ENCODE measurements around the gene FAXDC2.

The FAXDC2 gene

GRCh38 chr5:154815025-154815424, 35.4 kb downstream of the FAXDC2 start:
- H3K4me3 ChIP-seq (ENCODE audit: control insufficient read depth in 1 of 7, extremely low read depth in 1 of 7, insufficient read depth in 4 of 7, low read depth in 2 of 7, low read length in 6 of 7), result no peak overlapping the region
- WGBS (ENCODE audit: insufficient coverage), result 98% methylated on average over 11 of the region's 11 CpGs
- CTCF ChIA-PET, result interaction anchor here (1.0 kb wide), 2 partner anchors 122 to 162 kb away, joined by 4 to 5 read pairs; no protein-coding TSS in a partner anchor
- peaks cover 8 to 88% (median 55%) of the 10 kb centered on the region in 4 experiments for H3K36me3 ChIP-seq (ENCODE audit: control insufficient read depth in 4 of 4, insufficient read depth in 4 of 4, low read length in 3 of 4)
- no peaks in the 10 kb centered on the region for H3K9me3 ChIP-seq (ENCODE audit: control extremely low read depth in 1 of 5, control insufficient read depth in 4 of 5, insufficient read depth in 2 of 5, low read depth in 1 of 5, low read length in 4 of 5)
- H3K4me1 ChIP-seq (ENCODE audit: control extremely low read depth in 1 of 4, control insufficient read depth in 4 of 4, insufficient read depth in 4 of 4, low read length in 3 of 4), result peaks cover 0 to 28% (median 18%) of the 10 kb centered on the region in 4 experiments
- DNase-seq, result no peak
- H3K27ac ChIP-seq (ENCODE audit: insufficient read depth in 1 of 2, low read depth in 1 of 2, low read length in 2 of 2, poor library complexity in 1 of 2, severe bottlenecking in 2 of 2), result no peak overlapping the region
- POLR2A ChIA-PET, result no interaction called here
- H3K27me3 ChIP-seq (replicated peaks in 2 of 5; ENCODE audit: control insufficient read depth in 4 of 5, insufficient read depth in 5 of 5, low read length in 4 of 5), result no peaks in the 10 kb centered on the region

- Histone ChIP-seq H3K36me3 (ENCODE audit: control insufficient read depth in 4 of 4, insufficient read depth in 4 of 4, low read length in 3 of 4) (peaks cover 8 to 85% (median 53%) of the 10 kb centered on the region in 4 experiments), H3K4me1 (ENCODE audit: control extremely low read depth in 1 of 4, control insufficient read depth in 4 of 4, insufficient read depth in 4 of 4, low read length in 3 of 4) (peaks cover 0 to 28% (median 18%) of the 10 kb centered on the region in 4 experiments), H3K27me3 (replicated peaks in 2 of 5; ENCODE audit: control insufficient read depth in 4 of 5, insufficient read depth in 5 of 5, low read length in 4 of 5) (no peaks in the 10 kb centered on the region), H3K27ac (ENCODE audit: insufficient read depth in 1 of 2, low read depth in 1 of 2, low read length in 2 of 2, poor library complexity in 1 of 2, severe bottlenecking in 2 of 2) (peak overlapping the region in 1 of 2 experiments; percentile 31), H3K4me3 (ENCODE audit: control insufficient read depth in 1 of 7, extremely low read depth in 1 of 7, insufficient read depth in 4 of 7, low read depth in 2 of 7, low read length in 6 of 7) (peak overlapping the region in 1 of 7 experiments; percentile 2), H3K9me3 (ENCODE audit: control extremely low read depth in 1 of 5, control insufficient read depth in 4 of 5, insufficient read depth in 2 of 5, low read depth in 1 of 5, low read length in 4 of 5) (no peaks in the 10 kb centered on the region)
- DNase-seq, result peak; percentile 29 to 72 (median 61)
- ChIA-PET CTCF (interaction anchor here (0.9 to 7.2 kb wide), 4 partner anchors 14 to 166 kb away, joined by 3 to 49 read pairs (median 4); no protein-coding TSS in a partner anchor), POLR2A (no interaction called here)
- 20% methylated on average over 1 of the region's 10 CpGs for WGBS (ENCODE audit: insufficient coverage)
Measured at GRCh38 chr5:154813736-154814135, 36.7 kb downstream of the FAXDC2 start.

- no peaks in the 10 kb centered on the region for H3K9me3 ChIP-seq (ENCODE audit: control extremely low read depth in 1 of 5, control insufficient read depth in 4 of 5, insufficient read depth in 2 of 5, low read depth in 1 of 5, low read length in 4 of 5)
- peaks cover 8 to 85% (median 54%) of the 10 kb centered on the region in 4 experiments for H3K36me3 ChIP-seq (ENCODE audit: control insufficient read depth in 4 of 4, insufficient read depth in 4 of 4, low read length in 3 of 4)
- DNase-seq, result no peak
- POLR2A ChIA-PET, result no interaction called here
- peaks cover 0 to 28% (median 18%) of the 10 kb centered on the region in 4 experiments for H3K4me1 ChIP-seq (ENCODE audit: control extremely low read depth in 1 of 4, control insufficient read depth in 4 of 4, insufficient read depth in 4 of 4, low read length in 3 of 4)
- peak overlapping the region in 1 of 7 experiments; percentile 2 for H3K4me3 ChIP-seq (ENCODE audit: control insufficient read depth in 1 of 7, extremely low read depth in 1 of 7, insufficient read depth in 4 of 7, low read depth in 2 of 7, low read length in 6 of 7)
- no peak overlapping the region for H3K27ac ChIP-seq (ENCODE audit: insufficient read depth in 1 of 2, low read depth in 1 of 2, low read length in 2 of 2, poor library complexity in 1 of 2, severe bottlenecking in 2 of 2)
- CTCF ChIA-PET, result interaction anchor here (0.9 to 7.2 kb wide), 5 partner anchors 9 to 166 kb away, joined by 3 to 49 read pairs (median 4); no protein-coding TSS in a partner anchor
- 47% methylated on average over 4 of the region's 4 CpGs for WGBS (ENCODE audit: insufficient coverage)
- H3K27me3 ChIP-seq (replicated peaks in 2 of 5; ENCODE audit: control insufficient read depth in 4 of 5, insufficient read depth in 5 of 5, low read length in 4 of 5), result no peaks in the 10 kb centered on the region
Measured at GRCh38 chr5:154813158-154813557, 37.2 kb downstream of the FAXDC2 start.

- Histone ChIP-seq H3K27me3 (replicated peaks in 2 of 5; ENCODE audit: control insufficient read depth in 4 of 5, insufficient read depth in 5 of 5, low read length in 4 of 5) (no peaks in the 10 kb centered on the region), H3K27ac (ENCODE audit: insufficient read depth in 1 of 2, low read depth in 1 of 2, low read length in 2 of 2, poor library complexity in 1 of 2, severe bottlenecking in 2 of 2) (no peak overlapping the region), H3K4me3 (ENCODE audit: control insufficient read depth in 1 of 7, extremely low read depth in 1 of 7, insufficient read depth in 4 of 7, low read depth in 2 of 7, low read length in 6 of 7) (no peak overlapping the region), H3K4me1 (ENCODE audit: control extremely low read depth in 1 of 4, control insufficient read depth in 4 of 4, insufficient read depth in 4 of 4, low read length in 3 of 4) (peaks cover 0 to 28% (median 18%) of the 10 kb centered on the region in 4 experiments), H3K36me3 (ENCODE audit: control insufficient read depth in 4 of 4, insufficient read depth in 4 of 4, low read length in 3 of 4) (peaks cover 15 to 83% (median 61%) of the 10 kb centered on the region in 4 experiments), H3K9me3 (ENCODE audit: control extremely low read depth in 1 of 5, control insufficient read depth in 4 of 5, insufficient read depth in 2 of 5, low read depth in 1 of 5, low read length in 4 of 5) (no peaks in the 10 kb centered on the region)
- ChIA-PET POLR2A (no interaction called here), CTCF (interaction anchor here (0.9 to 7.2 kb wide), 6 partner anchors 9 to 162 kb away, joined by 3 to 49 read pairs (median 4); no protein-coding TSS in a partner anchor)
- WGBS (ENCODE audit: insufficient coverage), result 62% methylated on average over 2 of the region's 3 CpGs
- DNase-seq, result peak; percentile 72 to 87 (median 83)
Measured at GRCh38 chr5:154811653-154812465, 38.5 kb downstream of the FAXDC2 start.

- CTCF ChIA-PET, result interaction anchor here (0.7 to 7.2 kb wide), 7 partner anchors 9 to 161 kb away, joined by 3 to 49 read pairs (median 3); no protein-coding TSS in a partner anchor
- Histone ChIP-seq H3K36me3 (ENCODE audit: control insufficient read depth in 4 of 4, insufficient read depth in 4 of 4, low read length in 3 of 4) (peaks cover 14 to 83% (median 59%) of the 10 kb centered on the region in 4 experiments), H3K9me3 (ENCODE audit: control extremely low read depth in 1 of 5, control insufficient read depth in 4 of 5, insufficient read depth in 2 of 5, low read depth in 1 of 5, low read length in 4 of 5) (no peaks in the 10 kb centered on the region), H3K4me3 (ENCODE audit: control insufficient read depth in 1 of 7, extremely low read depth in 1 of 7, insufficient read depth in 4 of 7, low read depth in 2 of 7, low read length in 6 of 7) (no peak overlapping the region), H3K27ac (ENCODE audit: insufficient read depth in 1 of 2, low read depth in 1 of 2, low read length in 2 of 2, poor library complexity in 1 of 2, severe bottlenecking in 2 of 2) (no peak overlapping the region), H3K27me3 (replicated peaks in 2 of 5; ENCODE audit: control insufficient read depth in 4 of 5, insufficient read depth in 5 of 5, low read length in 4 of 5) (no peaks in the 10 kb centered on the region), H3K4me1 (ENCODE audit: control extremely low read depth in 1 of 4, control insufficient read depth in 4 of 4, insufficient read depth in 4 of 4, low read length in 3 of 4) (peaks cover 0 to 28% (median 18%) of the 10 kb centered on the region in 4 experiments)
- DNase-seq, result no peak
- 95% methylated on average over 5 of the region's 7 CpGs for WGBS (ENCODE audit: insufficient coverage)
- POLR2A ChIA-PET, result no interaction called here
Measured at GRCh38 chr5:154811239-154811638, 39.2 kb downstream of the FAXDC2 start.

GRCh38 chr5:154806176-154806575, 44.2 kb downstream of the FAXDC2 start:
- Histone ChIP-seq H3K4me3 (ENCODE audit: control insufficient read depth in 1 of 7, extremely low read depth in 1 of 7, insufficient read depth in 4 of 7, low read depth in 2 of 7, low read length in 6 of 7) (no peak overlapping the region), H3K27me3 (replicated peaks in 2 of 5; ENCODE audit: control insufficient read depth in 4 of 5, insufficient read depth in 5 of 5, low read length in 4 of 5) (no peaks in the 10 kb centered on the region), H3K27ac (ENCODE audit: insufficient read depth in 1 of 2, low read depth in 1 of 2, low read length in 2 of 2, poor library complexity in 1 of 2, severe bottlenecking in 2 of 2) (no peak overlapping the region), H3K4me1 (ENCODE audit: control extremely low read depth in 1 of 4, control insufficient read depth in 4 of 4, insufficient read depth in 4 of 4, low read length in 3 of 4) (no peaks in the 10 kb centered on the region), H3K36me3 (ENCODE audit: control insufficient read depth in 4 of 4, insufficient read depth in 4 of 4, low read length in 3 of 4) (peaks cover 38 to 90% (median 78%) of the 10 kb centered on the region in 4 experiments), H3K9me3 (ENCODE audit: control extremely low read depth in 1 of 5, control insufficient read depth in 4 of 5, insufficient read depth in 2 of 5, low read depth in 1 of 5, low read length in 4 of 5) (no peaks in the 10 kb centered on the region)
- POLR2A ChIA-PET, result no interaction called here
- CTCF ChIA-PET, result interaction anchor here (1.1 kb wide), 1 partner anchor 37 kb away, joined by 3 read pairs; no protein-coding TSS in a partner anchor
- no peak for DNase-seq
- WGBS (ENCODE audit: insufficient coverage), result 96% methylated on average over 4 of the region's 4 CpGs

- Histone ChIP-seq H3K36me3 (ENCODE audit: control insufficient read depth in 4 of 4, insufficient read depth in 4 of 4, low read length in 3 of 4) (peaks cover 44 to 96% (median 77%) of the 10 kb centered on the region in 4 experiments), H3K27ac (ENCODE audit: insufficient read depth in 1 of 2, low read depth in 1 of 2, low read length in 2 of 2, poor library complexity in 1 of 2, severe bottlenecking in 2 of 2) (no peak overlapping the region), H3K9me3 (ENCODE audit: control extremely low read depth in 1 of 5, control insufficient read depth in 4 of 5, insufficient read depth in 2 of 5, low read depth in 1 of 5, low read length in 4 of 5) (no peaks in the 10 kb centered on the region), H3K4me3 (ENCODE audit: control insufficient read depth in 1 of 7, extremely low read depth in 1 of 7, insufficient read depth in 4 of 7, low read depth in 2 of 7, low read length in 6 of 7) (no peak overlapping the region), H3K4me1 (ENCODE audit: control extremely low read depth in 1 of 4, control insufficient read depth in 4 of 4, insufficient read depth in 4 of 4, low read length in 3 of 4) (no peaks in the 10 kb centered on the region), H3K27me3 (replicated peaks in 2 of 5; ENCODE audit: control insufficient read depth in 4 of 5, insufficient read depth in 5 of 5, low read length in 4 of 5) (no peaks in the 10 kb centered on the region)
- CTCF ChIA-PET, result interaction anchor here (1.1 to 1.6 kb wide), 6 partner anchors 9 to 156 kb away, joined by 3 to 5 read pairs (median 4); no protein-coding TSS in a partner anchor
- POLR2A ChIA-PET, result no interaction called here
- 100% methylated on average over 6 of the region's 9 CpGs for WGBS (ENCODE audit: insufficient coverage)
- no peak for DNase-seq
Measured at GRCh38 chr5:154802050-154802449, 48.4 kb downstream of the FAXDC2 start.
